ENCODE measurements around the gene SYNE2. TPM values are rescaled to one million over a fixed set of nuclear protein-coding genes. Genes with fewer than 3 reads are reported as not detected.
"Not testable (repeated sequence)": the region's sequence is repeated elsewhere in the genome, so short reads cannot be mapped to it uniquely, and the experiment has no call there.

The SYNE2 gene
- total and polyA plus RNA-seq, 12 donors, result 43.6 to 205 (median 103) TPM

GRCh38 chr14:64038841-64039542, 186.2 kb downstream of the SYNE2 start:
- 96 to 98% methylated on average over 4 of the region's 5 CpGs for WGBS, 2 donors
- H3K4me1 ChIP-seq, result peaks cover 0 to 9% (median 0%) of the 10 kb centered on the region in 9 donors
- no peak for DNase-seq
- TF ChIP-seq CTCF (IDR thresholded peaks at IDR 0.05), result no peak
- no peak overlapping the region for H3K4me3 ChIP-seq
- peaks cover 0 to 10% (median 0%) of the 10 kb centered on the region in 11 donors for H3K9me3 ChIP-seq
- intact Hi-C loops (cut with DNase I), result no loop called here
- no peaks in the 10 kb centered on the region for H3K27me3 ChIP-seq
- H3K36me3 ChIP-seq, result peaks cover 0 to 49% (median 0%) of the 10 kb centered on the region in 9 donors
- H3K27ac ChIP-seq, result no peak overlapping the region
- ATAC-seq, result no peak

- intact Hi-C loops (cut with DNase I), result loop anchor here in 2 of 10 donors (10.0 kb wide), 2 partner anchors 255 to 265 kb away; partner anchors contain the start of gene ESR2 (in 1 of the 2)
These were observed 187.2 kb downstream of the SYNE2 start for GRCh38 chr14:64040044-64040443.

DNA sequence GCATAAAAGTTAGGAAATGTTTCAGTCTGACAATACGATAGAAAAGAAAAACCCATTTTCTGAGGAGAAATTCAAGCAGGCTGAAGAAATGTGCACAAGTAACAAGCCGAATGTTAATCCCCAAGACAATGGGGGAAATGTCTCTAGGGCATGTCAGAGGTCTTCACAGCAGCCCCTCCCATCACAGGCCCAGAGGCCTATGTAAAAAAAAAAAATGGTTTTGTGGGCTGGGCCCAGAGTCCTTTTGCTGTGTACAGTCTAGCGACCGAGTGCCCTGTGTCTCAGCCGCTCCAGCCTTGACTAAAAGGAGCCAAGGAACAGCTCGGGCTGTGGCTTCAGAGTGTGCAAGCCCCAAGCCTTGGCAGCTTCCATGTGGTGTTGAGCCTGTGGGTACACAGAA, 190.5 kb downstream of the SYNE2 start:
- intact Hi-C loops (cut with DNase I), result loop anchor here in 2 of 10 donors (10.0 kb wide), 2 partner anchors 252 to 262 kb away; partner anchors contain the start of gene ESR2 (in 1 of the 2)
- H3K9me3 ChIP-seq, result peaks cover 0 to 10% (median 0%) of the 10 kb centered on the region in 11 donors
- ATAC-seq, DNase-seq, H3K4me3 ChIP-seq, H3K27me3 ChIP-seq, H3K4me1 ChIP-seq, H3K27ac ChIP-seq: not testable (repeated sequence)
- WGBS, 2 donors, result 96 to 98% methylated on average over 6 of the region's 6 CpGs
- peaks cover 0 to 55% (median 0%) of the 10 kb centered on the region in 9 donors for H3K36me3 ChIP-seq

More at GRCh38 chr14:64040044-64040443, 187.2 kb downstream of the SYNE2 start:
- no peak for ATAC-seq
- WGBS, 2 donors, result 89 to 90% methylated on average over 2 of the region's 2 CpGs
- Histone ChIP-seq H3K4me1 (peaks cover 0 to 9% (median 0%) of the 10 kb centered on the region in 9 donors), H3K27ac (no peak overlapping the region), H3K4me3 (no peak overlapping the region), H3K36me3 (peaks cover 0 to 39% (median 0%) of the 10 kb centered on the region in 9 donors), H3K27me3 (no peaks in the 10 kb centered on the region), H3K9me3 (peaks cover 0 to 10% (median 0%) of the 10 kb centered on the region in 11 donors)
- peak in 5 of 9 donors; percentile 17 to 44 (median 28) for TF ChIP-seq CTCF (IDR thresholded peaks at IDR 0.05)
- no peak for DNase-seq

GRCh38 chr14:64045091-64045490, 192.3 kb downstream of the SYNE2 start:
- Histone ChIP-seq H3K9me3 (peaks cover 0 to 10% (median 0%) of the 10 kb centered on the region in 11 donors), H3K4me3 (no peak overlapping the region), H3K27ac (no peak overlapping the region), H3K4me1 (peaks cover 0 to 9% (median 0%) of the 10 kb centered on the region in 9 donors), H3K36me3 (peaks cover 0 to 64% (median 2%) of the 10 kb centered on the region in 9 donors), H3K27me3 (no peaks in the 10 kb centered on the region)
- ATAC-seq (no peak), DNase-seq (no peak)
- WGBS, 2 donors, result 79 to 90% methylated on average over 2 of the region's 2 CpGs
- no peak for TF ChIP-seq CTCF (IDR thresholded peaks at IDR 0.05)
- intact Hi-C loops (cut with DNase I), result loop anchor here in 2 of 10 donors (10.0 kb wide), 2 partner anchors 250 to 260 kb away; partner anchors contain the start of gene ESR2 (in 1 of the 2)
